ENCODE results near the gene MCEE. TPM values are rescaled to one million over a fixed set of nuclear protein-coding genes. Genes with fewer than 3 reads are reported as not detected.
"Not testable (repeated sequence)": the region's sequence is repeated elsewhere in the genome, so short reads cannot be mapped to it uniquely, and the experiment has no call there.

MCEE gene
- total RNA-seq, 1 donor = 18.8 TPM

GRCh38 chr2:71100195-71100964 is 29.6 kb downstream of the MCEE start:
- peak; percentile 87 for TF ChIP-seq CTCF (IDR thresholded peaks at IDR 0.05; ENCODE audit: insufficient read depth, low read length)

GRCh38 chr2:71092491-71093260 is 37.4 kb downstream of the MCEE start:
- not testable (repeated sequence) for DNase-seq (ENCODE audit: low read depth); H3K4me3 ChIP-seq (ENCODE audit: low read depth, low read length)

More at GRCh38 chr2:71100195-71100964, 29.6 kb downstream of the MCEE start:
- DNase-seq (ENCODE audit: low read depth) = peak; percentile 68
- no peak overlapping the region for H3K4me3 ChIP-seq (ENCODE audit: low read depth, low read length)

- H3K4me3 ChIP-seq (ENCODE audit: low read depth, low read length); DNase-seq (ENCODE audit: low read depth): not testable (repeated sequence)
Measured at GRCh38 chr2:71091808-71092207, 38.2 kb downstream of the MCEE start.

GRCh38 chr2:71089475-71089874 is 40.6 kb downstream of the MCEE start:
- H3K4me3 ChIP-seq (ENCODE audit: low read depth, low read length); DNase-seq (ENCODE audit: low read depth): not testable (repeated sequence)

GRCh38 chr2:71085325-71086003 is 44.6 kb downstream of the MCEE start:
- not testable (repeated sequence) for H3K4me3 ChIP-seq (ENCODE audit: low read depth, low read length); DNase-seq (ENCODE audit: low read depth)

GRCh38 chr2:71083752-71084312 is 46.2 kb downstream of the MCEE start:
- DNase-seq (ENCODE audit: low read depth); H3K4me3 ChIP-seq (ENCODE audit: low read depth, low read length): not testable (repeated sequence)

- DNase-seq (ENCODE audit: low read depth); H3K4me3 ChIP-seq (ENCODE audit: low read depth, low read length): not testable (repeated sequence)
Measured at GRCh38 chr2:71083297-71083696, 46.7 kb downstream of the MCEE start.

- DNase-seq (ENCODE audit: low read depth) = no peak
- no peak for TF ChIP-seq CTCF (IDR thresholded peaks at IDR 0.05; ENCODE audit: insufficient read depth, low read length)
- H3K4me3 ChIP-seq (ENCODE audit: low read depth, low read length) = no peak overlapping the region
Measured at GRCh38 chr2:71082402-71083252, 47.4 kb downstream of the MCEE start.

- TF ChIP-seq CTCF (IDR thresholded peaks at IDR 0.05; ENCODE audit: insufficient read depth, low read length) = no peak
- H3K4me3 ChIP-seq (ENCODE audit: low read depth, low read length) = no peak overlapping the region
- DNase-seq (ENCODE audit: low read depth) = no peak
Measured at GRCh38 chr2:71078624-71079023, 51.4 kb downstream of the MCEE start.
